Activated effector memory CD4-positive, alpha-beta T cell treated with anti-CD3 and anti-CD28 coated beads, Interleukin-2, amount 50 U/mL, for 16 hours (primary cell): ENCODE data around the gene FRMD1.

Source experiments
- DNase-seq: peaks from one replicate; pipeline ENCODE4 v3.0.0-alpha.2; 2020

Gene FRMD1

DNA sequence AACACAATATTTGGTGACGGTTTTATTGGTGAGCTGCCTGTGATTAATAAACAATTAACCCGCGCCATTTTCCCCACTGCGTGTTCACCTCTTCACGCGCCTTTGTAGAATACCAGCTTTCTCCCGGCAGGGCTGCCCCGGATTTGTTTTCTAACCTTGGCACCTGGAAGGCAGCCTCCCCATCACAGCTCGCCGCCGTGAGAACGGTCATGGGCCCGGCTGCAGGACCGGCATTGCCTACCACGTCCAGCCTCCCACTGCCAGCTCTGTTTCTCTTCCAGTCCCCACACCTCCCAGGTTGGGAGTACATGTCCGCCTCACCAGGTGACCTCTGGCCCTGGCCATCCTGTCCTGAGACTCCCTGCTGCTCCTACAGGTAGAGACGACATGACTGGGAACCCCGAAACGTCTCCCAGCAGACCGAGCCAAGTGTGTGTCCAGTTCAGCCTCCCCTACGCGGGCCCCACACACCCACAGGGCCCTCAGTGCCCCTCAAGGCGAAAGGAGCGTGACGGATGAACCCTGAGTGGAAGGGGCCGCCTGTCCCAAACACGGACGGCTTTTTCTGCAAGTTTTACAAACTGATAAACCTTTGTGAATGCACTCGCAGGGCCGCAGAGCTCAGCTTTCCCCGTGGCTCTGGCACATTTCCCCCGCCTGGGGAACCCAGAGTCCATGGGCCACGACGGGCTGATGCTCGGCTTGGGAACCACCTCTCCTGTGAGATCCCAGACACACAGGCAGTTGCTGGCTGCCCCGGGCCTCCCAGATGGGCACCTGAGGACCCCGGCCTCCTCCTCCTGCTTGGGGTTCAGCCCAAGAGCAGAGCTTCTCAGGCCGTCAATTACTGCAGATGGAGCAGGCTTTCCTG is 25.7 kb downstream of the FRMD1 start:
- DNase-seq, result no peak

DNA sequence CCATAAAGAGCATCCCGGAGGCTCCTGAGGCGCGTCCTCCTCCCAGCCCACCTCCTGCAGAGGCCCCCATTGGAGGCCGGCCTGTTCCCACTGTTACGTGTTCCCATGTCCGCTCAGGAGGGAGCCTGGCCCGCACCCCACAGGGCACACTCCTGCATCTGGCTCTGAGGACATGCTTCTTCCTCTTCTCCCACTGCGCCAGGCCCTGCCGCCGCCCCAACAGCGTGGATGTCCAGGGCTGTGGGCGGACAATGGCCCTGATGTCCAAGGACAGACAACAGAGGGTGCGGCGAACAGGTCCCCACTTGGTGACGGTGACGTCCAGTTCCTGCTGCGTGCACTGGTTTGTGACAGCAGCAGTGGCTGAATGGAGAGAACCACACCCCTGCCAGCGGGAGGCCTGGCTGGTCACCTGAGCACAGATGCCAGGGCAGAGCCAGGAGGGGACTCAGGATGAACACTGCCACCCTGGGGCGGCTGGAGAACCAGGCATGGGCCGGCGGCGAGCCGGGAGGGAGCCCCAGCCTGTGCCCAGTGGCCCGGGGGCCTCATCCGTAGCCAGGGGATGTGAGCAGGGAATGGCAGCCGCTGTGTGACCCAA is 26.6 kb downstream of the FRMD1 start:
- DNase-seq, result no peak

DNA sequence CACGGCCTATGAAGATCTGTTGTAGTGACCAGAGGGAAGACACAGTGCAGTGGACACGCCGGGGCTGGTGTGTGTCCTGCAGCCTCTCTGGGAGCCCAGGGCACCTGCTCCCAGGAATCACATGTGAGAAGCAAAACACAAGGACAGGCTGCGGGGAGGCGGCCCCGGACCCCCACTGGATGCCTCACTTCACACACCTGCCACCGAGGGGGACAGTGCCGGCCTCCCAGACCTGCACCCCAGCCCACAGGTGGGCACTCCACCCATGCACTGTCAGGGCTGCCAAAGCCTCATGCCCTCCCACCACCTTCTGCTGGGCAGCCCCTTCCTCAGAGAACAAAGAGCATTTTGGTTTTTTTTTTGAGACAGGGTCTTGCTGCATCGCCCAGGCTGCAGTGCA is 27.4 kb downstream of the FRMD1 start:
- DNase-seq, result no peak

DNA sequence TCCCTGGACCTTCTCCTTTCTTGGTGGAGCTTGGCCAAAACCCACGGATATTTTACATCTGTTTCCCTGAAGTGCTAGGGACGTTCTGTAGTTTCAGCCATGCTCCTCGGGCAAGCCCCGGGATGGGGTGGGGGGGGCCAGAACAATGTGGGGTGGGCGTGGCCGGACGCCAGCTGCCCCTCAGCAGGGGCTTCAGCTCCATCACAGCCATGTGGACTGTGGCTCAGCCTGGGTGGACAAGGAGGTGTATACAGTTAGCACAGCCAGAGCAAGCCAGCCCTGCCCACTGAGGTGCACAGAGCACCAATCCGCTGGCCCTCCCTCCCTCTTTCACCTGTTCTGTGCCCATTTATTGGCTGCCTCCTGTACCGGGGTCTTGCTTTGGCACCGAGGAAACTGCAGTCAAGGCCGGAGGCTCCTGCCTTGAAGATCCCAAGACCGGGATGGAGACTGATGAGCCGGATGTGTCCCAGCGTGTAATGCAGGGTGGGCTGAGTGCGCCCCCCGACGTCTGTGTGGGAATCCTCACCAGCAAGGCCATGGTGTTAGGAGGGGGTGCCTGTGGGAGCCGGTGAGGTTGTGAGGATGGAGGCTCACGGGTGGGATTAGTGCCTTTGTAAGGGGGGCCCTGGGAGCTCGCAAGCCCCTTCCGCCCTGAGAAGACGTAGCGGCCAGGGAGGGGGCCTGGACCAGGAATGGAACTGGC is 28.0 kb downstream of the FRMD1 start:
- no peak for DNase-seq

DNA sequence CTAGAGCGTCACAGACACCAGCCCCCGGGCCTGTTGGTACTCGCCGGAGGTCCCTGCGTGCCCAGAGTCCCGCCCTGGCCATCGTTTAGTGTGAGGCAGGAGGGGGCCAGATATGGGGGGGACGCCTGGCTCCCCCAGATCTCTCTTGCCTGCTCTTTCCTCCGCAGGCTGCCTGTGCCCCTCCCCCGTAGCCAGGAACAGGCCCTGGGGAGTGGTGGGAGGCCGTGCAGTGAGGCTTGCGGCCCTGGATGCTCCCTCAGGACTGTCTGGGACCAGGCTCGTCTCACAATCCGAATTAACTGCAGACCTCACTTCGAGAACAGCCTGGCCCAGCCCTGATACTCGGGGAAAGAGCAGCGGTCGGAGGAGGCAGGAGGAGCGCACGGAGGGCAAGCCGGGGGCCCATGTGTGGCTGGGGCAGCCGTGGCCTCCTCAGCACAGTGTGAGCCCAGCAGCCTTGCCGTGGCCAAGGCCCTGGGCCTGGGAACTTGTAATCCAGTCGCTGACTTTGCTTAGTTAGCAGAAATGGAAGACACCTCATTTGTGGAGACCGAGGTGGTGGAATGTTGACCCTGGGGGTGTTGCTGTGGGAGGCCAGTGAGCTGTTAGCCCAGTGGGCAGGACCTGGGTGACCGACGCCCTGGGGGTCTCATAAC is 28.7 kb downstream of the FRMD1 start:
- DNase-seq, result no peak

DNA sequence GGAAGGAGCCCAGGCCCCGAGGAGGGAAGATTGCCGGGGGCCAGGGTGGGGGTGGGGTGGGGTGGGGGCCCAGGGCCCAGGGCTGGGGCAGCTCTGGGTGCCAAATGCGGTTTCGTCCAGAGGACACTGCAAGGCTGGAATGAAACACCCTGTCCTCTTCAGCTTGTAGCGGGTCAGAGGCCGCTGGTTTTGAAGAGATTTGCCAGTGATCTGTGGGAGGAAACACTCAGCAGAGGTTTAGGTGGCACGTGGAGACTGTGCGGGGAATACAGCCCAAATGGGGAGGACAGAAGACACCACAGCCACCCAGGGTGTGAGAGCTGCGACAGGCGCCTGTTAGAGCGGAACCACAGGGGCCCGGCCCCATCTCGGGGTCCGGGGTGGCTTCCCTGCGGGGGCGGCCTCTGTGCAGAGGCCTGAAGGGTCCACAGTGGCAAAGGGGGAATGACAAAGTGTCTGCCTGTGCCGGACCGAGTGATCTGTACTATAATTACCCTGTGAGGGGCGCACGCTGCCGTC is 29.2 kb downstream of the FRMD1 start:
- DNase-seq, result no peak

DNA sequence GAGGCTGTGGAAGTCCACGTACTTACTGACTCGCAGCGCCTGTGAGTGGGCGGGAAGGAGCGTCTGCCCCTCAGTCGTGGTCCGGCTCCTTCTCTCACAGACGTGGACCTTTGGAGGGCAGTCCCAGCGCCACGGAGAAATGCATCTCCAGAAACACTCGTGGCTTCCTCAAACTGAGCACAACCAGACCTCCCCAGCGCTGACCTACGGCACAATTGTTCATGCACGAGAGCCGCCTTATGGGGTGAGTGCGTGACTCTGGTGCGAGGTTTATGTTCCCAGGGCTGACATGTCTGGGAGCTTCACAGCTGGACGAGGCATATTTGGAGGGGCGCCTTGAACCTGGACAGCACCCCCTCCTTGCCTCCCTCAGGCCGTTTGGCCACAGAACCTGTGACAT is 29.7 kb downstream of the FRMD1 start:
- DNase-seq, result no peak

DNA sequence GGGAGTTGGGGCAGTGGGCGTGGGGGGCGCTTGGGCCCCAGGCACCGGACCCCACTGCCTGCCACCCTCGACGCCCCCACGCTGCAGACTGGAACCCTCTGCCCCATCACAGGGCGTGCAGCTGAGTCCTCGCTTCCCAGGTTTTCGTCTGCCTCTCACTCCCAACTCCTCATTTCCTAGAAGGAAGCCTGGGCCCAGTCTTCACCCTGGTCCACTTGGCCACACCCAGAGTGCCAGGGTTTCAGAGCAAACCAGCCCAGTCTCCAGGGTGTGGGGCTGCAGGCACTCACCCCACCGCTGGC is 30.3 kb downstream of the FRMD1 start:
- no peak for DNase-seq

DNA sequence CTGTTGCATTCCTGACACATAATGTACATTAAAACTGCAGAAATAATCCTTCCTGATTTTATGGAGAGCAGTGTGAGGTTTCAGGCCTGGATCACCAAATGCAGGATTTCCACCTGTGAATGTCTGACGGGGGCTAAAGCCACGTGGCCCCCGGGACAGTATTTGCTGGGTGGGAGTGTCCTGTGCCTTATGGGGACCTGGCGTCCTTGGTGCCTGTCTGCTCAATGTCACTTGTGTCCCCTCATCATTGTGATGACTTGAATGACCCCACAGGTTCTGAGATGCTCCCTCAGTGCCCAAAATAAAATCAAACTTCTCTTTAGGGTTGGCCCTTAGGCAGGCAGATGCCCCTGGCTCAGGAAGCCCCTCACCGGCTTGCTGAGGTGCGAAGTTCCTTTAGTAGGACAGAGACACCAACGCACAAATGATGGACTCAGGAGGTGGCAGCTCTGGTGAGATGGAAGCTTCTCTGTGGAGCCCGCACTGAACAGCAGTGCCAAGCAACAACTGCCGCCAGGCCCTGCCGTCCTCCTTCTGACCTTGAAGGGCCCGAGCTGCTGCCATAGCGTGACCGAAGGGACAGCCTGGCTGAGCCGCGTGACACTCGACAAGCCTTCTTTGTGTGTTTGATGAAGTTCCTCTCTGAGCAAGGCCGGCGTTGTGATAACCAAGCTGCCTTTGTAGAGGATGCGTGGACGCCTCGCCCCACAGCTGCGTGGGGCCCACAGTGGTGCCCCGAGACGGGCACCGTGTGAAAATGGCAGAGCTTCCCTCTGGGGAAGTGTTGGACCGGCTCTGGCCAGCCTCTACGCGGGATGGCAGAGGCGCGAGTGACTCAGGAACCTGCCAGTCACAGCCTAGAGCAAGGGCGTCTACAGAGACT is 30.9 kb downstream of the FRMD1 start:
- DNase-seq, result peak; percentile 56

DNA sequence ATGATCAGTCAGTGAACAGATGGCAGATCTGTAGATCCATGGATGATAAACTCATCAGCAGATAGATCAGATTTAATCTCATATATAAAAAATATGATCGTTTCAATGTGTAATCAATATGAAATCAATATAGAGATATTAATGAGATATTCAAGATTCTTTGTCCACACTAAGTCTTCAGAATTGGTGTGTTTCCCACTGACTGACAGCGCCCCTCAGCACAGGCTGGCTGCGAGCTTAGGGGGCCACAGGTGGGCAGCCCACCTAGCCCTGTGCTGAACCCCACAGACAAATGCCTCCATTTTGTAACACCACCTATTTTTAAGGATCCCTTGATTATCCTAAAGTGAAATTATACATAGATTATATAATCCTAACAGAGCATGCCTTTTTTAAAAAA is 32.3 kb downstream of the FRMD1 start:
- peak; percentile 17 for DNase-seq

DNA sequence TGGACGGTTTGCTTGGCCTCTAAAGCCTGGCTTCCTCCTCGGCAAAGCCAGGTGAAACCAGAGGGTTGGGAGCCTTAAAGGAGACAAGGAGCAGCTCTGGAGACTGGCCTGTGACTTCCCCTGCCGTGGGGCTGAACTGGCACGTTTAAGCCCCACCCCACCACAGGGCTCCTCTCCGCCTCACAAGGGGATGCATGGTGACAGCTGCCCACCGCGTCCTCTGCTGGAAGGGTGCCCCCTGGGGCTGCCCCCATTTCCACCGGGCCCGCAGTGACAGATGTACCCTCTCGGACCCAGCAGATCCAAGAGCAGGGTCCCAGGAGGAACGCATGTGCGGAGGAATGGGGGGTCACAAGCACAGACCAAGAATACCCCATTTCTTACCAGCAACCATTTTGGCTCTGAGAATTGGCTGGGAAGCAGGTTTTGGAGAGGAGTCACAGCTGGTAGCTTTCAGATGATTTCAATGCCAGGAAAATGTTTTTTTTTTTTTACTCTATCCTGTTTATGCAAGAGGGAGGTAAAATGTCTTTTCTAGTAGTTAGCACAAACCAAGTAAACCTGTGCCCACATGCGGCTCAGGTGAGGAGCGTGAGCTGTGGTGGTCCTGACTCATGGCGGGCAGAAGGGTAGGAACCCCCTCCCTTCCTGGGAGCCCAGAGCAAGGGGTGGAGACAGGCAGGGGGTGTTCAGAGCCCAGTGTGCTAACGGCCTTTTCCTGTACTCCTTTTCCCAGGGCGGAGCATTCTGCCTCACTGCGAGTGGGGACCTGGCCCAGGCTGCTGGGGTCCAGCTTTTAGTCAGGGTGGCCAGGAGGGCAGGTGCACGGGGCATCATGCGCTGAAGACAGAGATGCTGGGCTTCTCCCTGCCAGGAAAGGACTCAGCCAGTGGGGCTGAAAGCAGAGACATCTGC is 33.0 kb downstream of the FRMD1 start:
- DNase-seq, result peak; percentile 48

DNA sequence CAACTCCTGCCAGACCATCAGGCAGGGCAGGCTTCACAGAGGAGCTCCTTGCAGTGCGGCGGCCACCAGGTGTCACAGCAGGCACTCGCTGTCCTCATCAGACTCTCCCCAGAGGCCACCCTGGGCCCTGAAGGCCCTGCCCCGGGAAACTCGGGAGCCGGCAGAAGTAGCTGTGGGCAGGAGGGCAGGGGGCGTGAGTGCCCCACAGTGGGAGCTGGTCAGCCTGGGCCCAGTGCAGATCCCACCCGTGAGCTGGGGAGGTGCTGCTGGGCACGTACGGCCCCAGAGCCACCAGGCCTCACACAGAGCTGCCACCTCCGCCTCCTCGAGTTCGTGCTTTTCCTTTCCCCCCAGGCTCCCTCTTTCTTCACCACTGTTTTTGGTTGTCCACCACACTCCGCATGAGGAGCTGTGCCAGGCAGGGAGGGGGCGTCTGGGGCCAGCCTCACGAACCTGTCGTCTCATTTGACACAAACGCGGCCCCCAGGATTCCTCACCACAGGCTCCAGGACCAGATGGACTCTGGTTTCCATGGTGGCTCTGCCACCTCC is 33.8 kb downstream of the FRMD1 start:
- no peak for DNase-seq

DNA sequence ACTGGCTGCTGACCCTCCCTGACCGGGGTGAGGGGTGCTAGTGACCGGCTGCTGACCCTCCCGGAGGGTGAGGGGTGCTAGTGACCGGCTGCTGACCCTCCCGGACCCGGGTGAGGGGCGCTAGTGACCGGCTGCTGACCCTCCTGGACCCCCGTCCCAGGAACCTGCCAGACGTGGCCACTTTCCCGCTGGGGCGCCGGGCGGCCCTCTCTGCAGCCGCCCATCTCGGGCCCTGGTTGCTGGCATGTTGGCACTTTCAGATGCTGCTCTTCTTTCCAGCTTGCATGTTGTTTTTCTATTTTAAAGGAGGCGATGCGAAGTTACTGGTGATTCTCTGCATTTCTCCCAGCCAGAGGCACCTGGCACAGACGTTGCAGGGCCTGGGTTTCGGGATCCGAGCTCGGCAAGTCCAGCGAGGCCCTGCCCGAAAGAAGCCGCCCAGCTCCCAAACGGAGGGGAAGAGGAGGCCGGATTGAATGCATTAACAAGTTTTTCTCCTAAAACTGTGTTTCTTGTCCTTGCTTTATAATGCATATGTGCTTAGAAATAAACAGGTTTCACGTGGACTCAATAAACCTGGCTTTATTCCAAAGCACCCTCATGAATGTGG is 34.4 kb downstream of the FRMD1 start:
- DNase-seq, result no peak

DNA sequence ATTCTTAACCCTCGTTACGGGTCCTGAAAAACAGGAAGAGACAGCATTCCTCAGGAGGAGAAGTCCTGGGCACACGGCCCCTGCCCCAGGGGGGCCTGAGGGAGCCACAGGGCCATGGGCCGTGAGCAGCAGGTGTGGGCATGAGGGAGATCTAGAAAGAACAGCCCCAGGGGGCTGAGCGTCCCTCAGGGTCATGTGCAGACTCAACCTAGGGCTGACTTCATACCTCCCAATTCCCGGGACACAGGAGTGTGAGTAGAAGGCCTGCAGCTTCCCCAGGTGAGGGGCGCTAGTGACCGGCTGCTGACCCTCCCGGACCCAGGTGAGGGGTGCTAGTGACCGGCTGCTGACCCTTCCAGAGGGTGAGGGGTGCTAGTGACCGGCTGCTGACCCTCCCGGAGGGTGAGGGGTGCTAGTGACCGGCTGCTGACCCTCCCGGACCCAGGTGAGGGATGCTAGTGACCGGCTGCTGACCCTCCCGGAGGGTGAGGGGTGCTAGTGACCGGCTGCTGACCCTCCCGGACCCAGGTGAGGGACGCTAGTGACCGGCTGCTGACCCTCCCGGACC is 35.1 kb downstream of the FRMD1 start:
- no peak for DNase-seq

DNA sequence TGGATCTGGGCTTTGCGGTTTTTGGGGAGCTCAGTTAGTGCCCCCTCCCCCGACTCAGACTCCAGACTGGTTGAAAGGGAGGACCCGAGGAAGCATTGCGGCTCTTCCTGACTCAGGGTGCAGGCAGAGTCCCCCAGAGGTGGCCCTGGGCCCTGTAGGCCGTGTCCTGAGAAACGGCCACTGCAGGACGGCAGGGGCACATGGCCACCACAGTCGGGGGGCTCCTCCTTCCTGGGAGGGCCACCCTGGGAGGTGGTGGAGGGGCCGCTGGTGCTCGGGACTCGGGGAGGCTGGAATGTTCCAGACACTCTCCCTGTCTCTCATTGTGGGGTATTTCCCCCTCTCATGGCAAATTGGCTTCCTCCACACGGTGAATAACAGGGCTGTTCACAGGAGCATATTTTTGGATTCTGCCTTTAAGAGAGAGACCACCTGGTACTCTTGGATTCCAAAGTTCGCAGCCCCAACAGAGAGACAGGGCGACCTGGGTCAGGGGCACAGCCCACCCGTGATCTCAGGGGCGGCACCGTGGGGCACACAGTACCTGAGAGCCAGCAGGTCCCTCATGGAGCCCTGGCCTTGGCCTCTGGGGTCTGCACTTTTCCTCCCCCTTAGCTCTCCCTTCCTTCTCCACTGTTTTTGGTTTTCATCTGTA is 35.7 kb downstream of the FRMD1 start:
- no peak for DNase-seq

DNA sequence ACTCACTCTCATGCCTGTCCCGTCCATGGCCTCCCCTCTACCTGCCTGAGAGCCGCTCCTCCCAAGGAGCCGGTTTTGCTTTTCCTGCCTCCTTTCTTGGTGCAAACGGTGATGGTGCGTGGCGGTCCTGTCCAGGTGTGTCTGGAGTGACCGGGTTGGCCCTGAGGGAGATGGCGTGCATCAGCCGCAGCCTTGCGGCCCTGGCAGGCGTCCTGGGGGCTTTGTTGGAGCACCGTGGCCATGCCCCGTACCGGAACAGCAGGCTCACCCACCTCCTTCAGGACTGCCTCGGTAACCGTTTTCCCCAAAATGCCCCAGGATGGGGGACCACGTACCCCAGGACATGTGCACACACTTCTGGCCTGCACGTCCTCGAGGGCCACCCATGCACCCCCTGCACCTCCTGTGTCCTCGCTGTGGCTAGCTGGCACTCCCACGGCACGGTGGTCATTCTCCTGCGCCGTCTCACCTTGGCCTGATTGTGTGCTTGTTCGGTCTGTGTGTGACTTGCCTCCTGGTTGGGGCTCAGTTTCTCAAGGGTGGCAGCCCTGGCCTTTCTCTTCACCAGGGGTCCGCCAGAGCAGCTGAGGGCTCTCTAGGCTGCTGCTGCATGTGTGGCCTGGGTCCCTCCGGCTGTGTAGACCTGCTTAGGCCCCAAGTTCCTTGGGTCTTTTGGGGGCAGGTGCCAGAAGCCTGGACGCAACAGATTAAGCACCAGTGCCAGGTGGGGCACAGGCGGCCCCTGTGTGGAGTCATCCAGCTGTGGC is 36.4 kb downstream of the FRMD1 start:
- no peak for DNase-seq

DNA sequence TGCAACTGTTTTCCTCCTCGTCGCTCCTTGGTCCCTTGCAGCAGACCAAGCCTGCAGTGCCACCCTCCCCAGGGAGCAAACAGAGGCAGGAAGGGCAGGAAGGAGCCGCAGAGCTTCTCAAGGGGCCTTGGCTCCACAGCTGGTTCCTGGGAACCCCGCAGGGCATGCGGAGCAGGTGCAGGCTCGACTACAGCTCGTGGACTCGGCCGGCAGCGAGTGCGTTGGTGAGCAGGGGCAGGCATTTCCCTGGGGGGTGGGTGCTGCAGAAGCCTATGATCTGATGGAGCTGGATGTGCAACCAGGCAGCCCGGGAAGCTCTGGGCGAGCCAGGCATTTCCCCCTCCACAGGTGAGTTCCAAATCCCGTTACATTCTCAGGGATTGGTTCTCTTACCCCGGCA is 37.1 kb downstream of the FRMD1 start:
- no peak for DNase-seq

DNA sequence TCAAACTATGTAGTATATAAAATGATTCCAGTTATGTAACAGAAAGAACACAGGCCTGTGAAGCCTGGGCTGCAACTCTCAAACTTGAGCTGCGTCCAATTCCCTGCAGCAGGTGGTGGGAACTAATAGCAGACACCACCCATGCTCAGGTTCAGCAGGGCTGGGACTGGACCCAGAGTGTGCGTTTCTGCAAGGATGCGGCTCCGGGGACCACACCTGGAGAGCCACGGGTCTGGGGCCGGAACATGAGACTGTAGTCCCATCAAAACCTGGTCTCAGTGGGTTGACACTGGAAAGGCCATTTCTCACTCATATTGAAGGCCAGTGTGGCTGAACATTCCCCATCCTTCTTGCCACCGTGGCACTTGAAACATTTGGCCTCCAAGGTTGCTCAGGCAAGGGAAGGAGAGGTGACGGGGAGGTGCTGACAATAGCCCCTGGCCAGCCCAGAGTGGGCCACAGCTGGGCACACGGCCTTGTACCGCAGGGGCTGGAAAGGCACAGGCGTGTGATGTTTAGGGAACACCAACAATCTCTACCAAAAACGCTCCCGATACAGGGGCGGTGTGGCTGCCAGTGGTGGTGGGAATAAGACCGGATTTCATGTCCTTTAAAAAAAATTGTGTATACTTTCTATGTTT is 38.0 kb downstream of the FRMD1 start:
- DNase-seq, result no peak
